Glutamatergic neuron (in vitro differentiated cells): ENCODE data around the gene COL20A1. TPM values are rescaled to one million over a fixed set of nuclear protein-coding genes. Genes with fewer than 3 reads are reported as not detected.

ENCODE experiments used
- DNase-seq: peaks from one replicate; pipeline ENCODE4 v3.0.0; 2022
- H3K27ac Mint-ChIP-seq: one replicate; pipeline ENCODE4 v1.8.0; 2020; ENCODE audit warnings: mild to moderate bottlenecking, mixed read lengths, inconsistent platforms; ENCODE audit not compliant: unreplicated experiment
- H3K27me3 Mint-ChIP-seq: one replicate; pipeline ENCODE4 v1.8.0; 2020; ENCODE audit warnings: mild to moderate bottlenecking, moderate library complexity, mixed read lengths, inconsistent platforms; ENCODE audit not compliant: unreplicated experiment
- H3K36me3 Mint-ChIP-seq: one replicate; pipeline ENCODE4 v1.8.0; 2020; ENCODE audit warnings: mild to moderate bottlenecking, mixed read lengths, inconsistent platforms; ENCODE audit not compliant: unreplicated experiment
- H3K4me1 Mint-ChIP-seq: one replicate; pipeline ENCODE4 v1.8.0; 2020; ENCODE audit warnings: mild to moderate bottlenecking, low read depth, mixed read lengths, inconsistent platforms; ENCODE audit not compliant: unreplicated experiment
- H3K4me3 Mint-ChIP-seq: one replicate; pipeline ENCODE4 v1.8.0; 2020; ENCODE audit warnings: mild to moderate bottlenecking, mixed read lengths, inconsistent platforms; ENCODE audit not compliant: unreplicated experiment
- H3K9me3 Mint-ChIP-seq: one replicate; pipeline ENCODE4 v1.8.0; 2020; ENCODE audit warnings: mild to moderate bottlenecking, moderate library complexity, mixed read lengths, inconsistent platforms; ENCODE audit not compliant: unreplicated experiment
- total RNA-seq: library from RNA; stranded (reverse); fragmentation: NEBNext Ultra II Directional; extraction: Animal tissue kit (Norgen Biotek cat#: 25700); gene quantifications from one replicate; pipeline ENCODE4 v1.2.1, GENCODE V29; 2021; ENCODE audit not compliant: unreplicated experiment
- TF ChIP-seq, protein P1 (sequence below): fragments of 200-600 bp; sonication (generic); IDR thresholded peaks from one replicate; pipeline ENCODE4 v1.5.0; 2021; ENCODE audit not compliant: partially characterized antibody, unreplicated experiment

The COL20A1 gene
- total RNA-seq, 1 donor from 2014 or later = 2.1 TPM

DNA sequence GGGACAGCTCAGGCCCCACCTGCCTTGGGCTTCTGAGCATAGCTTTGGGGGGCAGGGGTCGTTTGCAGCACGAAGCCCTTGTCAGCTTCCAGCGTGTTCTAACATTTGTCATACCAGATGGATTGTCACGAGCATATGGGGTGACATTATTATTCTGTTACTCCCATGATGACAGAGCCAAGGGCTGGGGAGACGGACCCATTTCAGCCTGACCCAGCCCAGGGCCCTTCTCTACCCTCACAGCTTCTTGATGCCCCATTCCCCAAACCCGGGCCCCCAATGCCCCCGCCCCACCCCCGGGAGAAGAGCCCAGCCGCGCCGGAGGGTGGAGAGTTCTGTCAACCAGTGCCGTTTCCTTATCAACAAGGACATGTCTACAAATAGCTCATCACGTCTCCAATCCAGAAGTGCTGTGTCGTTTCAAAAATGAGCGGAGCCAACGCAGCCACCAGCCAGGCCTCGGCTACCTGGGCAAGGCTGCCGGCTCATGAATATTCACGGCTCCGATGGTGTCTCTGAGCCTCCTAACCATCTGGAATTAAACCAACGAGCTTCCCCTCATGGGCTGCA, 77.7 kb downstream of the COL20A1 start:
- peaks cover 20% of the 10 kb centered on the region for H3K4me1 Mint-ChIP-seq
- H3K27ac Mint-ChIP-seq = peak overlapping the region; percentile 94
- peaks cover 6% of the 10 kb centered on the region for H3K9me3 Mint-ChIP-seq
- H3K4me3 Mint-ChIP-seq = peak overlapping the region; percentile 67
- TF ChIP-seq, protein P1, sequence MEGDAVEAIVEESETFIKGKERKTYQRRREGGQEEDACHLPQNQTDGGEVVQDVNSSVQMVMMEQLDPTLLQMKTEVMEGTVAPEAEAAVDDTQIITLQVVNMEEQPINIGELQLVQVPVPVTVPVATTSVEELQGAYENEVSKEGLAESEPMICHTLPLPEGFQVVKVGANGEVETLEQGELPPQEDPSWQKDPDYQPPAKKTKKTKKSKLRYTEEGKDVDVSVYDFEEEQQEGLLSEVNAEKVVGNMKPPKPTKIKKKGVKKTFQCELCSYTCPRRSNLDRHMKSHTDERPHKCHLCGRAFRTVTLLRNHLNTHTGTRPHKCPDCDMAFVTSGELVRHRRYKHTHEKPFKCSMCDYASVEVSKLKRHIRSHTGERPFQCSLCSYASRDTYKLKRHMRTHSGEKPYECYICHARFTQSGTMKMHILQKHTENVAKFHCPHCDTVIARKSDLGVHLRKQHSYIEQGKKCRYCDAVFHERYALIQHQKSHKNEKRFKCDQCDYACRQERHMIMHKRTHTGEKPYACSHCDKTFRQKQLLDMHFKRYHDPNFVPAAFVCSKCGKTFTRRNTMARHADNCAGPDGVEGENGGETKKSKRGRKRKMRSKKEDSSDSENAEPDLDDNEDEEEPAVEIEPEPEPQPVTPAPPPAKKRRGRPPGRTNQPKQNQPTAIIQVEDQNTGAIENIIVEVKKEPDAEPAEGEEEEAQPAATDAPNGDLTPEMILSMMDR = no peak
- no peak for DNase-seq
- H3K36me3 Mint-ChIP-seq = no peaks in the 10 kb centered on the region
- H3K27me3 Mint-ChIP-seq = peaks cover 11% of the 10 kb centered on the region

DNA sequence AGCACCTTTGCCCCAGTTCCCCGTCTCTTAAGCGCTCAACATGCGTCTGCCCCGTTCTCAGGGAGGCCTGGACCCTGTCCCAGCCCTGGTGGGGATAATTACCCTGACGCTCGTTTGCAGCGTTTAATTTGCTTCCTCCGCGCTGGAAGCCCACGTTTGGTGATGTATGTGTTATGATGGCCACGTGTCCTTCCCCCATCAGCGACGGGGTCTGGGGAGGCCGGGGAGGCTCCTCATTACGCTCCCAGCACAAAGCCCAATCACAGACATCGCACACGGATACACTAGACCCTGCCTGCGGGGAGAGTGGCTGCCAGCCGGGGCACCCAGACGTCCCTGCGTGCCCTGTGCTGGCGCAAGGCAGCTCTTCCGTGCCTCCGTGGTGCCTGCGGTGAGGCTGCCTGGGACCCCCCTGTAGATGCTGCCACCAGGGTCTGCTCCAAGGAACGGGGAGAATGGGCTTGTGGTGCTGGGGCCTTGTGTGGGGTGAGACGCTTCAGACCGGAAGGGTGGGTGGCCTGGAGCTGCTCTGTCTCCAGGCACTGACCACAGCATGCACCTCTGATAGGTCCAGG, 78.4 kb downstream of the COL20A1 start:
- peak overlapping the region; percentile 94 for H3K27ac Mint-ChIP-seq
- no peak for DNase-seq
- peaks cover 8% of the 10 kb centered on the region for H3K9me3 Mint-ChIP-seq
- TF ChIP-seq, protein P1 = no peak
- H3K4me3 Mint-ChIP-seq = peak overlapping the region; percentile 46
- H3K27me3 Mint-ChIP-seq = peaks cover 10% of the 10 kb centered on the region
- H3K36me3 Mint-ChIP-seq = no peaks in the 10 kb centered on the region
- H3K4me1 Mint-ChIP-seq = peaks cover 24% of the 10 kb centered on the region

DNA sequence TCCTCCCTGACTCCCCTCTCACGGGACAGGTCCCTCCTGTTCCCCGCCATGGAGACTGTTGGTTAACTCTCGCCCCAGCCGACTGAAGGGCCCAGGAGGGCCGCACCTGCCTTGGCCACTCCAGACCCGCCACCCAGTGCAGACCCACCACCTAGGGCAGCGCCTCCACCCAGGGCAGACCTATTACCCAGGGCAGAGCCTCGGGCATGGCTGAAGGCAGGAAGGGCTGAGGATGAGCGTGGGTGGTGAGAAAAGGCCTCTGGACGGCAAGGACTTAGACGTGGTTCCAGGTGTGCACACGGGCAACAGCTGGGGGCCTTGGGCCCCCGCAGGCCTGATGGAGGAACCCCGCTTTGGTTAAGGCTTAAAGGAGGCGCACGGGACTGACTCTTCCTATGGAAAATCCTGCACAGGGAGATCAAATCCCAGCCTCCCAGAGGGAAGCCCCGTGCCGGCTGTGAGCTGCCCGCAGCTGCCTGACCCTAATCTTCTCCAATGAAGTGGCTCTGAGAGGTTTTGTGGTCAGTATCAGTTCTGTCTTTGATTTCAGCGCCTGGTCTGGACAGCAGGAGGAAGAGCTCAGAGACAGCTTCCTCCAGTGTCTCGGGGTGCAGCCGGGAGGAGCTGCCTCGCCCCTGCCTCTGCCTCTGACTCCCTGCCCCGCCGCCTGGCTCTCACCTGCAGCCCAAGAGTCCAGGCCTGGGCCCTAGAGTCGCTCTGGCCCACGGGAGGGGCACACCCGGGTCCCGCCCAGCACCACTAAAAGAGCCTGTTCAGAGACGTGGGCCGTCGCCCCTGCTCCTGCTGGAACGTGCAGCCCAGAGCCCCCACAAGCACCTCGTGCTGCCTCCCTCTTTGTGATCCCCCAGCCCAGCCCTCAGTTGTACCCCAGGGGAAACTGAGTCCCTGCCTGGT, 80.2 kb downstream of the COL20A1 start:
- TF ChIP-seq, protein P1 = no peak
- Mint-ChIP-seq H3K27ac (no peak overlapping the region), H3K27me3 (peaks cover 7% of the 10 kb centered on the region), H3K4me1 (peaks cover 27% of the 10 kb centered on the region), H3K4me3 (no peak overlapping the region), H3K9me3 (peaks cover 8% of the 10 kb centered on the region), H3K36me3 (no peaks in the 10 kb centered on the region)
- no peak for DNase-seq

DNA sequence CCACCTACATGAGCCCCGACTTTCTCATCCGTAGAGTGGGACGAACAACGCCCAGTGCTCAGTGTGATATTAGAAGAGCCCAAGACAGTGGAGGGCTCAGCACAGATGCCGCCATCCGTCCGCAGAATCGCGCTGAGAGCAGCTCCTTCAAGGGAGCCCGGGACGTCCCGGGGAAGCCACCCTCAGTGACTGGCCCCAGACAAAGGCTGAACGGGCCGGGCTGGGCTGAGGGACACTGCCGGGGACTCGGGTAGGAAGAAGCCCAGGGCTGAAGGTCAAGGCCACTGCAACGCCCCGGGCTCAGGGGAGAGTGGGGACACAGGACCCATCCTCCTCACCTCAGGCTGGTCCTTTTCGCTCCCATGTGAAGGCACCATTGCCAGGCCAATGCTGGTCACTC, 81.0 kb downstream of the COL20A1 start:
- no peaks in the 10 kb centered on the region for H3K36me3 Mint-ChIP-seq
- peaks cover 7% of the 10 kb centered on the region for H3K27me3 Mint-ChIP-seq
- no peak overlapping the region for H3K4me3 Mint-ChIP-seq
- peaks cover 13% of the 10 kb centered on the region for H3K9me3 Mint-ChIP-seq
- H3K4me1 Mint-ChIP-seq = peaks cover 33% of the 10 kb centered on the region
- DNase-seq = no peak
- TF ChIP-seq, protein P1 = no peak
- no peak overlapping the region for H3K27ac Mint-ChIP-seq

DNA sequence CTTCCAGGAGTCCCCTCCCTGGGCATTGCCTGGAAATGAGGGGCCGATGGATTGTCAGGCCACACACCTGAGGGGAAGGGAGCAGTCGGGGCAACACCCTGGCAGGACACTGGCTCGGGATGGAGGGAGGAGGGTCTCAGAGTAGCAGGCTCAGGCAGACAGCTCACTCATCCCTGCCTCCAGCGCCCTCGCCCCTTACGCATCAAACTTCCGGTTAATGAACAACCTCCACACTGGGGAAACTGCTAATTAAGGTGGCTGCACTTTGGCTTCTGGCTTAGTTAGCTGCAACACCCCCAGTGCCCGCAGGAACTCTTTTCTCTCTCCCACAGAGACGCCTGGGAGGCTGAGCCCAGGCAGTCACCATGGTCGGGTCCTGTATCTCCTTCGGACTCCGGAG, 81.5 kb downstream of the COL20A1 start:
- H3K4me3 Mint-ChIP-seq = no peak overlapping the region
- no peak for DNase-seq
- no peaks in the 10 kb centered on the region for H3K36me3 Mint-ChIP-seq
- TF ChIP-seq, protein P1 = no peak
- H3K9me3 Mint-ChIP-seq = peaks cover 15% of the 10 kb centered on the region
- H3K27ac Mint-ChIP-seq = no peak overlapping the region
- peaks cover 7% of the 10 kb centered on the region for H3K27me3 Mint-ChIP-seq
- H3K4me1 Mint-ChIP-seq = peaks cover 33% of the 10 kb centered on the region
